Measurements from ENCODE around the gene TMEM214. TPM values are rescaled to one million over a fixed set of nuclear protein-coding genes. Genes with fewer than 3 reads are reported as not detected.
A peak's percentile ranks its signal among the peaks of the same experiment; 100 is the strongest.

The TMEM214 gene
- total RNA-seq, 1 donor: 50.3 TPM

GRCh38 chr2:27086724-27087593, 54.2 kb downstream of the TMEM214 start, which contains the start of gene KHK:
KHK (plus strand) TSS chr2:27086772; CDS start chr2:27087260, 488 bp downstream.
- H3K79me2 ChIP-seq (ENCODE audit: insufficient read depth, low read length): peaks cover 3% of the 10 kb centered on the region
- peaks cover 19% of the 10 kb centered on the region for H4K20me1 ChIP-seq (ENCODE audit: insufficient read depth, low read length)
- DNase-seq (ENCODE audit: insufficient read length, low spot score, missing footprints): peak; percentile 87
- H3K36me3 ChIP-seq (ENCODE audit: insufficient read depth, low read length): peaks cover 20% of the 10 kb centered on the region
- H3K4me3 ChIP-seq (ENCODE audit: insufficient read depth, low read length): peak within 1 kb of the TSS; percentile 73
- peaks cover 4% of the 10 kb centered on the region for H3K4me1 ChIP-seq (ENCODE audit: insufficient read depth, low read length)
- no peaks in the 10 kb centered on the region for H3K9me3 ChIP-seq (ENCODE audit: low read depth, low read length)
- H3K4me2 ChIP-seq (ENCODE audit: insufficient read depth, low read length): peak within 1 kb of the TSS; percentile 79
- TF ChIP-seq, protein P1, sequence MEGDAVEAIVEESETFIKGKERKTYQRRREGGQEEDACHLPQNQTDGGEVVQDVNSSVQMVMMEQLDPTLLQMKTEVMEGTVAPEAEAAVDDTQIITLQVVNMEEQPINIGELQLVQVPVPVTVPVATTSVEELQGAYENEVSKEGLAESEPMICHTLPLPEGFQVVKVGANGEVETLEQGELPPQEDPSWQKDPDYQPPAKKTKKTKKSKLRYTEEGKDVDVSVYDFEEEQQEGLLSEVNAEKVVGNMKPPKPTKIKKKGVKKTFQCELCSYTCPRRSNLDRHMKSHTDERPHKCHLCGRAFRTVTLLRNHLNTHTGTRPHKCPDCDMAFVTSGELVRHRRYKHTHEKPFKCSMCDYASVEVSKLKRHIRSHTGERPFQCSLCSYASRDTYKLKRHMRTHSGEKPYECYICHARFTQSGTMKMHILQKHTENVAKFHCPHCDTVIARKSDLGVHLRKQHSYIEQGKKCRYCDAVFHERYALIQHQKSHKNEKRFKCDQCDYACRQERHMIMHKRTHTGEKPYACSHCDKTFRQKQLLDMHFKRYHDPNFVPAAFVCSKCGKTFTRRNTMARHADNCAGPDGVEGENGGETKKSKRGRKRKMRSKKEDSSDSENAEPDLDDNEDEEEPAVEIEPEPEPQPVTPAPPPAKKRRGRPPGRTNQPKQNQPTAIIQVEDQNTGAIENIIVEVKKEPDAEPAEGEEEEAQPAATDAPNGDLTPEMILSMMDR (IDR thresholded peaks at IDR 0.05; ENCODE audit: extremely low read depth, low read depth, low read length): no peak
- H2AFZ ChIP-seq (ENCODE audit: low read length): no peak within 1 kb of the TSS
- H3K27ac ChIP-seq (ENCODE audit: low read depth, low read length): peak within 1 kb of the TSS; percentile 17
- H3K27me3 ChIP-seq (ENCODE audit: insufficient read depth, low read length): no peaks in the 10 kb centered on the region

- Histone ChIP-seq H3K79me2 (ENCODE audit: insufficient read depth, low read length) (no peaks in the 10 kb centered on the region), H3K27ac (ENCODE audit: low read depth, low read length) (no peak overlapping the region), H3K36me3 (ENCODE audit: insufficient read depth, low read length) (peaks cover 12% of the 10 kb centered on the region), H2AFZ (ENCODE audit: low read length) (no peak overlapping the region), H4K20me1 (ENCODE audit: insufficient read depth, low read length) (peaks cover 10% of the 10 kb centered on the region), H3K27me3 (ENCODE audit: insufficient read depth, low read length) (no peaks in the 10 kb centered on the region), H3K4me3 (ENCODE audit: insufficient read depth, low read length) (no peak overlapping the region), H3K9me3 (ENCODE audit: low read depth, low read length) (no peaks in the 10 kb centered on the region), H3K4me2 (ENCODE audit: insufficient read depth, low read length) (no peak overlapping the region), H3K4me1 (ENCODE audit: insufficient read depth, low read length) (peaks cover 4% of the 10 kb centered on the region)
- DNase-seq (ENCODE audit: insufficient read length, low spot score, missing footprints): no peak
- TF ChIP-seq, protein P1 (IDR thresholded peaks at IDR 0.05; ENCODE audit: extremely low read depth, low read depth, low read length): no peak
These were observed 55.2 kb downstream of the TMEM214 start for GRCh38 chr2:27087823-27088410.

DNA sequence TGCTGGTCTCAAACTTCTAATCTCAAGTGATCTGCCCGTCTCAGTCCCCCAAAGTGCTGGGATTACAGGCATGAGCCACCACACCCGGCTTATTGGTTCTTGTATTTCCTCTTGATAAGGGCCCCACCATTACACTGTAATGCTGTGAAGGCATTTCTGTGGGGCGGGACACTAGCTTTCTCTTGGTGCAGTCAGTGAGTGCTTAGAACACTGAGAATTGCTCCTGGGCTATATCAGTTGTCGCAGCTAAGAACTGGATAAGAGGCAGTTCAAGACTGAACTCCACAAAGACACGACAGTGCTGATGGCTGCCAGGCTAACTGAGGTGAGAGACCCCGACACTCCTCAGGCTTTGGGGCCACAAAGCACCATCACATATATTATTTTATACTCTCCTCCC, 55.9 kb downstream of the TMEM214 start:
- H3K27ac ChIP-seq (ENCODE audit: low read depth, low read length): no peak overlapping the region
- H3K9me3 ChIP-seq (ENCODE audit: low read depth, low read length): no peaks in the 10 kb centered on the region
- H2AFZ ChIP-seq (ENCODE audit: low read length): no peak overlapping the region
- peaks cover 4% of the 10 kb centered on the region for H3K4me1 ChIP-seq (ENCODE audit: insufficient read depth, low read length)
- H3K36me3 ChIP-seq (ENCODE audit: insufficient read depth, low read length): peaks cover 4% of the 10 kb centered on the region
- no peaks in the 10 kb centered on the region for H3K27me3 ChIP-seq (ENCODE audit: insufficient read depth, low read length)
- TF ChIP-seq, protein P1 (IDR thresholded peaks at IDR 0.05; ENCODE audit: extremely low read depth, low read depth, low read length): no peak
- no peak overlapping the region for H3K4me3 ChIP-seq (ENCODE audit: insufficient read depth, low read length)
- H3K79me2 ChIP-seq (ENCODE audit: insufficient read depth, low read length): no peaks in the 10 kb centered on the region
- peak; percentile 78 for DNase-seq (ENCODE audit: insufficient read length, low spot score, missing footprints)
- H4K20me1 ChIP-seq (ENCODE audit: insufficient read depth, low read length): peaks cover 3% of the 10 kb centered on the region
- no peak overlapping the region for H3K4me2 ChIP-seq (ENCODE audit: insufficient read depth, low read length)
